ENCODE results near the gene ANAPC10. TPM values are rescaled to one million over a fixed set of nuclear protein-coding genes. Genes with fewer than 3 reads are reported as not detected.

ANAPC10 gene
- total and polyA plus RNA-seq, 2 of the 4 experiments (the other 2 are of a cell fraction), result 17.1 to 22.4 TPM

- H3K9me3 ChIP-seq (ENCODE audit: control insufficient read depth, insufficient read depth, low read length), result no peaks in the 10 kb centered on the region
- CTCF ChIA-PET, result no interaction called here
- H3K79me1 ChIP-seq (ENCODE audit: low read depth in 1 of 2, low read length in 2 of 2), result no peaks in the 10 kb centered on the region
- TF ChIP-seq NFE2L2 (IDR thresholded peaks at IDR 0.05; ENCODE audit: low read depth, low read length), result no peak
- no peak for TF ChIP-seq SMC3 (IDR thresholded peaks at IDR 0.05; ENCODE audit: low read depth, low read length)
- no peak for TF ChIP-seq MXI1 (IDR thresholded peaks at IDR 0.05; ENCODE audit: borderline replicate concordance, low read depth, low read length)
- no peak for TF ChIP-seq BHLHE40 (IDR thresholded peaks at IDR 0.05; ENCODE audit: low read depth, low read length)
- no peak for TF ChIP-seq POLR2A (IDR thresholded peaks at IDR 0.05; ENCODE audit: low read depth, low read length)
- no peak for TF ChIP-seq MAFK (IDR thresholded peaks at IDR 0.05; ENCODE audit: low read depth, low read length)
- TF ChIP-seq FOS (IDR thresholded peaks at IDR 0.05; ENCODE audit: low read depth, low read length), result no peak
- no peak for TF ChIP-seq RCOR1 (IDR thresholded peaks at IDR 0.05; ENCODE audit: insufficient replicate concordance, low read length)
- no peak for TF ChIP-seq MAZ (IDR thresholded peaks at IDR 0.05; ENCODE audit: borderline replicate concordance, low read depth, low read length)
- TF ChIP-seq USF2 (IDR thresholded peaks at IDR 0.05; ENCODE audit: low read depth, low read length), result no peak
- no peak for TF ChIP-seq CTCF (conservative IDR thresholded peaks at IDR 0.05; ENCODE audit: low read depth, low read length)
- TF ChIP-seq RFX5 (IDR thresholded peaks at IDR 0.05; ENCODE audit: low read depth, low read length), result no peak
- ATAC-seq (ENCODE audit: low read depth) (no peak), DNase-seq (no peak)
- no TSS peak for BruUV-seq (replicated peaks)
- no CpG with 5 or more reads among the region's 2 CpGs for WGBS, 2 experiments (ENCODE audit: extremely low coverage in 2 of 2, insufficient read length in 1 of 2)
- H2BK15ac ChIP-seq (ENCODE audit: low read depth, low read length), result no peak overlapping the region
- H3K56ac ChIP-seq (ENCODE audit: extremely low read depth, insufficient read depth, low read length), result no peak overlapping the region
- no peak overlapping the region for H2AK9ac ChIP-seq (replicated peaks; ENCODE audit: low read depth, low read length, poor library complexity)
- no peaks in the 10 kb centered on the region for H4K20me1 ChIP-seq (ENCODE audit: insufficient read depth, low read length)
- H2BK20ac ChIP-seq (ENCODE audit: low read depth, low read length), result no peak overlapping the region
- H3K36me3 ChIP-seq (ENCODE audit: control insufficient read depth, insufficient read depth, low read length), result no peaks in the 10 kb centered on the region
- H4K5ac ChIP-seq (ENCODE audit: low read depth, low read length), result no peak overlapping the region
- H3K4me1 ChIP-seq (ENCODE audit: control insufficient read depth, insufficient read depth, low read length), result no peaks in the 10 kb centered on the region
- no peaks in the 10 kb centered on the region for H3K9me1 ChIP-seq (ENCODE audit: insufficient read depth, low read length)
- intact Hi-C loops (cut with micrococcal nuclease) (no loop called here), in situ Hi-C loops (cut with MboI; ENCODE audit: low sequenced_read_pairs) (no loop called here), dilution Hi-C loops (cut with HindIII; ENCODE audit: low sequenced_read_pairs, unreplicated experiment) (no loop called here)
- no peak overlapping the region for H3K27ac ChIP-seq (ENCODE audit: insufficient read depth, low read length)
- no peak overlapping the region for H2BK120ac ChIP-seq (ENCODE audit: low read depth, low read length)
- no peak overlapping the region for H2AFZ ChIP-seq (replicated peaks; ENCODE audit: low read length, poor library complexity)
- no peak overlapping the region for H4K8ac ChIP-seq (ENCODE audit: low read depth in 2 of 2, low read length in 2 of 2)
- H3K14ac ChIP-seq (replicated peaks; ENCODE audit: low read depth, low read length), result no peak overlapping the region
- no peak overlapping the region for H3K4me3 ChIP-seq (ENCODE audit: insufficient read depth, low read depth, low read length)
- no peak overlapping the region for H4K91ac ChIP-seq (ENCODE audit: insufficient read depth, low read depth, low read length)
- H3K23ac ChIP-seq (ENCODE audit: low read depth, low read length), result no peak overlapping the region
- no peak overlapping the region for H2BK5ac ChIP-seq (ENCODE audit: low read depth, low read length, poor library complexity, severe bottlenecking)
- H2AK5ac ChIP-seq (ENCODE audit: low read depth, low read length), result no peak overlapping the region
- H3K4ac ChIP-seq (ENCODE audit: low read depth, low read length), result no peak overlapping the region
- H3K18ac ChIP-seq (ENCODE audit: low read depth, low read length), result no peak overlapping the region
- no peaks in the 10 kb centered on the region for H3K27me3 ChIP-seq (ENCODE audit: control insufficient read depth, insufficient read depth, low read length)
- no peak overlapping the region for H3K4me2 ChIP-seq (ENCODE audit: low read depth, low read length)
- POLR2A ChIA-PET (ENCODE audit: unreplicated experiment), result no interaction called here
- no peak overlapping the region for H3K9ac ChIP-seq (ENCODE audit: low read depth, low read length)
Observed at GRCh38 chr4:144948009-144948408, 150.0 kb downstream of the ANAPC10 start.

All from IMR-90 (cell line).